Measurements from ENCODE around the gene SMNDC1.

- TF ChIP-seq EP300 (IDR thresholded peaks at IDR 0.05) (no peak), CTCF (IDR thresholded peaks at IDR 0.05) (no peak), POLR2A (IDR thresholded peaks at IDR 0.05) (no peak)
Measured at GRCh38 chr10:110324805-110325280, 20.1 kb upstream of the SMNDC1 start.

Measured in gastroesophageal sphincter (tissue), 3 donors.